ENCODE data around the gene ARID3B.

The ARID3B gene

GRCh38 chr15:74643665-74644204, 102.7 kb downstream of the ARID3B start:
- DNase-seq (ENCODE audit: low spot score), result no peak

GRCh38 chr15:74646480-74646879, 105.5 kb downstream of the ARID3B start:
- no peak for DNase-seq (ENCODE audit: low spot score)

Data from Ammon's horn (tissue), 1 donor.